HG03342 (cell line): ENCODE results near the gene SDF4.
A peak's percentile ranks its signal among the peaks of the same experiment; 100 is the strongest.
"Not testable (repeated sequence)": the region's sequence is repeated elsewhere in the genome, so short reads cannot be mapped to it uniquely, and the experiment has no call there.

ENCODE experiments used
- ATAC-seq: cut with Tn5 transposase; IDR thresholded peaks from one replicate; pipeline ENCODE4 v1.9.1; 2021; ENCODE audit warnings: mild to moderate bottlenecking, moderate library complexity; ENCODE audit not compliant: unreplicated experiment

Gene SDF4

GRCh38 chr1:1259951-1260600 is 28.3 kb upstream of the SDF4 start:
- ATAC-seq: no peak

- no peak for ATAC-seq
These were observed 27.7 kb upstream of the SDF4 start for GRCh38 chr1:1259540-1259939.

GRCh38 chr1:1259119-1259488 is 27.3 kb upstream of the SDF4 start:
- no peak for ATAC-seq

- ATAC-seq: no peak
These were observed 25.4 kb upstream of the SDF4 start for GRCh38 chr1:1256956-1257871.

- no peak for ATAC-seq
These were observed 23.8 kb upstream of the SDF4 start for GRCh38 chr1:1255611-1256010.

- ATAC-seq: no peak
These were observed 23.3 kb upstream of the SDF4 start for GRCh38 chr1:1255078-1255477.

- no peak for ATAC-seq
These were observed 22.8 kb upstream of the SDF4 start for GRCh38 chr1:1254667-1254998.

GRCh38 chr1:1253972-1254666 is 22.3 kb upstream of the SDF4 start:
- ATAC-seq: no peak

- no peak for ATAC-seq
These were observed 21.5 kb upstream of the SDF4 start for GRCh38 chr1:1253314-1253713.

- ATAC-seq: peak; percentile 44
These were observed 19.0 kb upstream of the SDF4 start for GRCh38 chr1:1250786-1251284.

GRCh38 chr1:1248009-1248913 is 16.5 kb upstream of the SDF4 start:
- ATAC-seq: not testable (repeated sequence)

GRCh38 chr1:1247341-1247913 is 15.6 kb upstream of the SDF4 start:
- ATAC-seq: no peak

- no peak for ATAC-seq
These were observed 15.0 kb upstream of the SDF4 start, which contains the start of gene C1QTNF12 for GRCh38 chr1:1246577-1247340. C1QTNF12 (minus strand) TSS chr1:1246722; CDS start chr1:1246690, 32 bp downstream.

GRCh38 chr1:1245817-1246576 is 14.2 kb upstream of the SDF4 start:
- ATAC-seq: no peak

- no peak for ATAC-seq
These were observed 13.5 kb upstream of the SDF4 start for GRCh38 chr1:1245178-1245816.

GRCh38 chr1:1244192-1244811 is 12.5 kb upstream of the SDF4 start:
- no peak for ATAC-seq

GRCh38 chr1:1243807-1244191 is 12.0 kb upstream of the SDF4 start:
- no peak for ATAC-seq

- ATAC-seq: no peak
These were observed 11.5 kb upstream of the SDF4 start for GRCh38 chr1:1243266-1243660.
